ENCODE data around the gene NOP53. TPM values are rescaled to one million over a fixed set of nuclear protein-coding genes. Genes with fewer than 3 reads are reported as not detected.
A peak's percentile ranks its signal among the peaks of the same experiment; 100 is the strongest.

NOP53 gene
- total RNA-seq, 2 donors from 2014 or later: 145 to 257 TPM

GRCh38 chr19:47754206-47755064, 9.1 kb downstream of the NOP53 start:
- no peak for DNase-seq
- no peaks in the 10 kb centered on the region for H3K9me3 ChIP-seq
- intact Hi-C loops (cut with DNase I): no loop called here
- peaks cover 8% of the 10 kb centered on the region for H3K4me1 ChIP-seq
- no peaks in the 10 kb centered on the region for H3K27me3 ChIP-seq
- TF ChIP-seq CTCF (IDR thresholded peaks at IDR 0.05): no peak
- peaks cover 35% of the 10 kb centered on the region for H3K36me3 ChIP-seq
- H3K9ac ChIP-seq (ENCODE audit: low read depth in 2 of 2, low read length in 2 of 2): no peak overlapping the region
- no peak overlapping the region for H3K4me3 ChIP-seq
- H3K27ac ChIP-seq: no peak overlapping the region

DNA sequence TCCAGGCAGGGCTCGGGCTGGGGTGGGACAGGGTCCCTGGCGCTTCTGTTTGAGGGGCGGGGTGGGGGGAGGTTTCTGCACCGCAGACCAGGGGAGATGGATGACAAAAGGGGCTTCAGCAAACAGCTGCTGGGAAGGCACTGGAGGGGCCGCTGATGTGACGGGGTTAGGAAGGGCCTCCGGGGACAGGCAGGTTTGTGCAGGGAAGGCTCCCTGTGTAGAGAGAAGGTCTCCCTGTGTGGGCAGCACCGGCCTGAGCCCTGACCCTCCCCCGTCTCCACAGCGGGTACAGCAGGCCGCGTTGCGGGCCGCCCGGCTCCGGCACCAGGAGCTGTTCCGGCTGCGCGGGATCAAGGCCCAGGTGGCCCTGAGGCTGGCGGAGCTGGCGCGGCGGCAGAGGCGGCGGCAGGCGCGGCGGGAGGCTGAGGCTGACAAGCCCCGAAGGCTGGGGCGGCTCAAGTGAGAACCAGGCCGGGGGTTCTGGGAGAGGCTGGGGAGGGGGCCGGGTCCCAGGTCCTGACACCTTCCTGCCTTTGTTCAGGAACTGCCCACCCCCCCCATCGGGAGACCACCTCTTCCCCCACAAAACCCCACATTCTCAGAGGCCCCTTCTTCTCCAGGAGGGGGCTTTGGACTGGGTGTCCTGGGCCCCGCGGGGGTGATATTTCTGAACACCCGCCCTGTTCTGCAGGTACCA, 9.9 kb downstream of the NOP53 start:
- peaks cover 8% of the 10 kb centered on the region for H3K4me1 ChIP-seq
- no peak overlapping the region for H3K9ac ChIP-seq (ENCODE audit: low read depth in 2 of 2, low read length in 2 of 2)
- no peaks in the 10 kb centered on the region for H3K9me3 ChIP-seq
- no peak for DNase-seq
- no peaks in the 10 kb centered on the region for H3K27me3 ChIP-seq
- intact Hi-C loops (cut with DNase I): no loop called here
- H3K36me3 ChIP-seq: peaks cover 30% of the 10 kb centered on the region
- H3K27ac ChIP-seq: no peak overlapping the region
- H3K4me3 ChIP-seq: no peak overlapping the region
- no peak for TF ChIP-seq CTCF (IDR thresholded peaks at IDR 0.05)

GRCh38 chr19:47755762-47756626, 10.6 kb downstream of the NOP53 start:
- Histone ChIP-seq H3K36me3 (peaks cover 27% of the 10 kb centered on the region), H3K4me1 (peaks cover 8% of the 10 kb centered on the region), H3K27ac (no peak overlapping the region), H3K27me3 (no peaks in the 10 kb centered on the region), H3K9ac (ENCODE audit: low read depth in 2 of 2, low read length in 2 of 2) (no peak overlapping the region), H3K9me3 (no peaks in the 10 kb centered on the region), H3K4me3 (no peak overlapping the region)
- intact Hi-C loops (cut with DNase I): no loop called here
- no peak for DNase-seq
- TF ChIP-seq CTCF (IDR thresholded peaks at IDR 0.05): no peak

DNA sequence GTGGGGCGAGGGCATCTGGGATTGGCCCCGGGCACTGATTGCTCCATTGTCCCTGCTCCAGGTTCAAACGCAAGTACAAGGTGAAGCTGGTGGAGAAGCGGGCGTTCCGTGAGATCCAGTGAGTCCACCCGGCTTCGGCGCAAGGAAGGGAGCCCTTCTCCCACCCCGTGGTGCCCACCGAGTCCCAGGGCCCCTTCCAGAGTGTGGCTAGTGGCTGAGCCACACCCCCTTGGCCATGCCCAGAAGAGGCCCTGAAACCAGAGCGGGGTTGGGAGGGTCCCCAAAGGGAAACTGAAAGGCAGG, 11.2 kb downstream of the NOP53 start:
- Histone ChIP-seq H3K9ac (ENCODE audit: low read depth in 2 of 2, low read length in 2 of 2) (peak overlapping the region in 1 of 2 donors; percentile 71), H3K36me3 (peaks cover 27% of the 10 kb centered on the region), H3K27me3 (no peaks in the 10 kb centered on the region), H3K27ac (no peak overlapping the region), H3K9me3 (no peaks in the 10 kb centered on the region), H3K4me3 (no peak overlapping the region), H3K4me1 (peaks cover 8% of the 10 kb centered on the region)
- no peak for DNase-seq
- no peak for TF ChIP-seq CTCF (IDR thresholded peaks at IDR 0.05)
- intact Hi-C loops (cut with DNase I): no loop called here

DNA sequence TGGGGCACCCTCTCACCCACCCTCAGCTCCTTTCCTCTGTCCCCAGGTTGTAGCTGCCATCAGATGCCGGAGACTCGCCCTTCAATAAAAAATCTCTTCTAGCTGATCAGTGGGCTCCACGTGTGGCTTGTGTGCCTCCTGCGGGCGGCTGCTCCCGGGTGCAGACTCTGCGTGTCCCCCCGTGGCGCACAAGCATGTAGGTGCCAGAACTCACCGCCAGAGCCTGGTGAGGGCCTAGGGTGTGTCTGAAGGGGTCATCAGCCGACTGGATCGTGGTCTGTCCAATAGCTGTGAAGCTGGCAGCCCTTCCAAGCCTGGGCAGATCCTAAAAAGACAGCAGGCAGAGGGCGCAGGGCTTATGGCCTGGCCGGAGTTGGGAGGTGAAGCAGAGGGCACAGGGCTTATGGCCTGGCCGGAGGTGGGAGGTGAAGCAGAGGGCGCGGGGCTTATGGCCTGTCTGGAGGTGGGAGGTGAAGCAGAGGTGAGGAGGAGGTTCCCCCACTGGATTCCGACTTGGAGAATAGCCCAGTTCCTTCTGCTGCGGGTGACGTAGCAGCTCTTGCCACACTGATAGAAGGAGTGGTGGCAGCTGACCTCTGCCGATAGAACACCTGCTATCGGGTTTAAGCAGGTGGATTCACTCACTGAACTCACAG, 11.7 kb downstream of the NOP53 start:
- Histone ChIP-seq H3K27ac (peak overlapping the region; percentile 73), H3K27me3 (no peaks in the 10 kb centered on the region), H3K9ac (ENCODE audit: low read depth in 2 of 2, low read length in 2 of 2) (peak overlapping the region in 1 of 2 donors; percentile 71), H3K4me3 (no peak overlapping the region), H3K36me3 (peaks cover 27% of the 10 kb centered on the region), H3K4me1 (peaks cover 8% of the 10 kb centered on the region), H3K9me3 (no peaks in the 10 kb centered on the region)
- intact Hi-C loops (cut with DNase I): no loop called here
- peak; percentile 66 for DNase-seq
- TF ChIP-seq CTCF (IDR thresholded peaks at IDR 0.05): no peak

All from colonic mucosa (tissue), 4 donors.